GM10266 (cell line): ENCODE data around the gene ZBTB12.

Source experiments
- DNase-seq: peaks from one replicate; pipeline ENCODE4 v3.0.0; 2012; ENCODE audit errors: extremely low spot score
- CTCF ChIP-seq: IDR thresholded peaks from 2 replicates; pipeline ENCODE4 v1.5.1; 2012; ENCODE audit warnings: mild to moderate bottlenecking, low read depth; ENCODE audit not compliant: control insufficient read depth, insufficient read depth; ENCODE audit errors: missing control alignments

The ZBTB12 gene

DNA sequence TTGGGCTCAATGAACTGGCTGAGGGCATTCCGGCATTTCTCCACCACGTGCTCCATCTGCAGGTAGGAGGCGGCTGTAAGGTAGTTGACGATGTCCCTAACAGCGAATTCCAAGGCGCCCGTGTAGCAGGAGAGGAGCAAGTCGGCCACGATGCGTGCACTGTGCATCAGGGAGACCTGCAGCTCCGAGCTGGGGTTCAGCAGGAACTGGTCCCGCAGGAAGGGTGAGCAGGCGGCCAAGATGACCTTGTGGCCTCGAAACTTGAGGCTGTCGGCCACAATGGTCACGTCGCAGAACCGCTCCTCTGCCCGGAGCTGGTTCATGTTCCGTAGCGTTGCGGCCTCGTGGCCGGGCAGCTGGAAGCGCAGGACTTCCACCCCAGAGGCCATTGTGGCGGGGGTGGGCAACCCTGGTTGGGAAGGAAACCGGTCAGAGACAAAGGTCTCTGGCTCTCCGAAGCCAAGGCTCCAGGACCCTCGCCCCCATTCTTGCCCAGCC, 920 bp downstream of the ZBTB12 start:
- TF ChIP-seq CTCF = no peak
- DNase-seq = no peak

GRCh38 chr6:31899882-31900722, 1.8 kb downstream of the ZBTB12 start:
- DNase-seq = no peak
- no peak for TF ChIP-seq CTCF

- DNase-seq = no peak
- no peak for TF ChIP-seq CTCF
These were observed 2.7 kb downstream of the ZBTB12 start for GRCh38 chr6:31899215-31899614.

DNA sequence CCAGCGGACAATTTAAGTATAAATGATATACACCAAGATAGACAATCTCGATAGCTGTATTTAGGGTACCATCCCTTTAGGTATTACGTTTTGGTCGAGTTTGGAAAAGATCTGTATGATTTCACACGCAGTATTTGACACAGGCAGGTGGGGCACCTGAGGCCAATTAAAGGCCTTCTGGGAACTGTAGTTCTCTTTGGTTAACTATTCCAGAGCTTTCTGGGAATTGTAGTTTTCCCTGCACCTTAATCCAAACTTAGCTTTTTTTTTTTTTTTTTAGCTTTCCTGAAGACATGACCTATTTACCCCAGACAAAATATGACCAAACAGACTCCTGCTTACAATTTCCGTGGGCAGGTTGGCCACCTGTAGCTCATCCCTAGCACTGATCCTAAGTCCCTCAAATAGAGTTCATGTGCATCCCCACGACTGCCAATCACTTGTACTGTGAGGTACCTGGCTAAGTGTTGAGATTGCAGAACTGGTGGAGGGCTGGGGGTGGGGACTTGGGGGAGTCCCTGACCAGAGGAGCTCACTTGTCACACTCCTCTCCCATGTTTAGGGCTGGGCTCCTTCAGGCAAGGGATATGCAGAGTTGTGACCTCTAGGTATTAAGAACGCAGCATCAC, 3.4 kb downstream of the ZBTB12 start:
- DNase-seq = peak; percentile 66
- no peak for TF ChIP-seq CTCF

- peak; percentile 95 for DNase-seq
- no peak for TF ChIP-seq CTCF
These were observed 4.1 kb downstream of the ZBTB12 start, which contains the start of gene EHMT2 for GRCh38 chr6:31897612-31898382. TSS of gene EHMT2 (minus strand) at chr6:31897698. CDS start at chr6:31897677, 21 bp downstream.

DNA sequence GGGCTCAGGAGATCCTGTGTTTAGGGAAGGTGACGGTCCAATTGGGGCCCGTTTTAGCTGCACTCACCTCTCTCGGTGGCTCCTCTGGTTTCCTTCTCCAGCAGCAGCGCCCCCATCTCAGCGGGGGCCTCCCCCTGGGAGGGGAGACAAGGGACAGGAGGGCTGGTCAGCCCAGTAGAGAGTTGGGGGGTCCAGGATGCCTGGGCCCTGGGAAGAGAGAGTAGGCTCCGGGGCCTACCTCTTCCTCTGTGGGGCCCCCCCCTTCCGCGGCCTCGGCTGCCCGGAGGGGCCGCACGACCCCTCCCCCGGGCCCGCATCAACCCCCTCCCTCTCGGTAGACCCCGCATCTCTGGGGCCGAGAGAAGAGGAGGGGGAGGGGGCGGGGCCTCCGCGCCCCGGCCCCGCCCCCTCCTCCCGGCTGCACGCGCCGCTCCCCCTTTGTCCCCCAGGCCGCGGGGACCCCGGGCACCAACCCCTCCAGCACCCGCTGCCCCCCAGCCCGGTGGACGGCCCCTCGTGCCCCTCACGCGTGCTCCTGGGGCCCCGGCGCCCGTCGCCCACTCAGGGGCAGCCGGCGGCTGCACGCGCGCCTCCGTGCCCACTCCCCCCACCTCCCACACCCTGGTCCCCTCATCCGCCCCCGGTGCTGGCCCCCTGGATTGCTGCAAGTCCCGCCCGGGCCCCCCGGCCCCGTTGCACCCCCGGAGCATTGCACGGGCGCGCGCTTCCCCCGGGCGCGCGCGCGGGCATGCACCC, 4.9 kb downstream of the ZBTB12 start:
- TF ChIP-seq CTCF = no peak
- DNase-seq = no peak
